Superior temporal gyrus (tissue), 1 donor: ENCODE data around the gene IL1B.
"Not testable (repeated sequence)": the region's sequence is repeated elsewhere in the genome, so short reads cannot be mapped to it uniquely, and the experiment has no call there.

Experiments
- DNase-seq: peaks from one replicate; pipeline ENCODE4 v3.0.0-alpha.2; 2016; ENCODE audit errors: extremely low spot score

Gene IL1B

GRCh38 chr2:112850588-112850987, 14.0 kb upstream of the IL1B start:
- DNase-seq = no peak

GRCh38 chr2:112849956-112850355, 13.4 kb upstream of the IL1B start:
- DNase-seq = no peak

GRCh38 chr2:112848833-112849232, 12.3 kb upstream of the IL1B start:
- DNase-seq = no peak

GRCh38 chr2:112846031-112846430, 9.5 kb upstream of the IL1B start:
- no peak for DNase-seq

- no peak for DNase-seq
Observed at GRCh38 chr2:112843836-112844235, 7.3 kb upstream of the IL1B start.

DNA sequence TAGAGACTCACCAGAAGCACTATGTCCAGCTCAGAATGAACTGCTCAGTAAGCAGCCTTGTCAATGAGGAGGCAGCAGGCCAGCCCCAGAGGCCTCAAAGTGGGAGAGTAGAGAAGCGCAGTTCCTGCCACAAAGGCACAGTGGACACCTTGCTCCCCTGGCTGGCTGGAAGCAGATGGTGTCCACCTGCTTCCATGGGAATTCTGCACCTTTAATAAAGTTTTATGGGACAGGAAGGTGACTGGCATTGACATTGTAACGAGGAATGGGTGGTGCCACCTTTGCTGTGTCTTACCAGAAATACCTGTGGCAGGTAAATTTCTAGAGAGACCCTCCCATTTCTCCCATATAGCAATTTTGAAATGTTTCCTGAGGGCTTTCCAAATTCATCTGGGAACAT, 6.7 kb upstream of the IL1B start:
- no peak for DNase-seq

- no peak for DNase-seq
Observed at GRCh38 chr2:112841295-112842044, 4.9 kb upstream of the IL1B start.

- DNase-seq = no peak
Observed at GRCh38 chr2:112840068-112840445, 3.5 kb upstream of the IL1B start.

GRCh38 chr2:112839407-112840067, 3.0 kb upstream of the IL1B start:
- no peak for DNase-seq

- DNase-seq = no peak
Observed at GRCh38 chr2:112836163-112836560, 417 bp downstream of the IL1B start.

GRCh38 chr2:112835536-112836162, 930 bp downstream of the IL1B start:
- no peak for DNase-seq

DNA sequence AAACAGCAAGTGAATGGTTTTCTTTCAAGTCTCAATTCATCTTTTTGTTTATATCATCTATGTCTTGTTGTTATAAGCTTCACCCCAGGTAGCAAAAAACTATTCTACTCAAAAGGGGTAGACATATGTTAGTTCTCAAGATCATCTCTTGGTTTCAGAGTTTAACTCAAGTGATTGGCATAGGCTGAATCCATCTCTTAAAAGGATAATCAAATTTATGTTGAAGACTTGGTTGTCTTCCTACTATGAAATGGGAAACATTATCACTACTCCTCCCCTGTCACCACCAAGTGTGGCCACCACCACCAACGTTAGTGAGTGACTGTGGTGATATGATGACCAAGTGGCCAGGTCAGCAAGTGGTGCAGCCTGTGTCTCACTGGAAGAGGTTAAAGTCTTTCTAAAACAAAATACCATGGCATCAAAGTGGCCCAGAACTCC, 1.5 kb downstream of the IL1B start:
- no peak for DNase-seq

- DNase-seq = no peak
Observed at GRCh38 chr2:112834396-112835037, 2.1 kb downstream of the IL1B start.

DNA sequence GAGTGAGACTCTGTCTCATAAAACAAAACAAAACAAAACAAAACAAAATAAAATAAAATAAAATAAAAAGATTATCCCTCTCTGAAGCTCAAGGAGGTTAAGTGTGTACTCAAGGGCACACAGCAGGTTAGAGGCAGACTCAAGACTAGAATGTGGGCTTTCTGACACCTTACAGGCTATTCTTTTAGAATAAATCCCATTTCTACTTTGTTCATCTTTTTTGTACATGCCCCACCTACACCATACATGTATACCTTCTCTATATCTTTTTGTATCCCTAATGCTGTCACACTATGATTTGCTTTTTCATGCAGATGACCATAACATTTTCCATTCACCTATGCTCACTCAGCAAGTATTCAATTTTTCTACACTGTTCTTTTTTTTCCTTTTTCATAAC, 2.6 kb downstream of the IL1B start:
- DNase-seq = no peak

DNA sequence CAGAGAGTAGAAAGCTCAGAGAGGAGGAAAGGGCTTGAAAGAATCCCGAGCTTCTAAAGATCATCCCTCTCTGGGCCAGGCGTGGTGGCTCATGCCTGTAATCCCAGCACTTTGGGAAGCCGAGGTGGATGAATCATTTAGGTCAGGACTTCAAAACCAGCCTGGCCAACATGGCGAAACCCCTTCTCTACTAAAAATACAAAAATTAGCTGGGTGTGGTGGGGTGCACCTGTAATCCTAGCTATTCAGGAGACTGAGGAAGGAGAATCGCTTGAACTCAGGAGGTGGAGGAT, 3.0 kb downstream of the IL1B start:
- DNase-seq = not testable (repeated sequence)

DNA sequence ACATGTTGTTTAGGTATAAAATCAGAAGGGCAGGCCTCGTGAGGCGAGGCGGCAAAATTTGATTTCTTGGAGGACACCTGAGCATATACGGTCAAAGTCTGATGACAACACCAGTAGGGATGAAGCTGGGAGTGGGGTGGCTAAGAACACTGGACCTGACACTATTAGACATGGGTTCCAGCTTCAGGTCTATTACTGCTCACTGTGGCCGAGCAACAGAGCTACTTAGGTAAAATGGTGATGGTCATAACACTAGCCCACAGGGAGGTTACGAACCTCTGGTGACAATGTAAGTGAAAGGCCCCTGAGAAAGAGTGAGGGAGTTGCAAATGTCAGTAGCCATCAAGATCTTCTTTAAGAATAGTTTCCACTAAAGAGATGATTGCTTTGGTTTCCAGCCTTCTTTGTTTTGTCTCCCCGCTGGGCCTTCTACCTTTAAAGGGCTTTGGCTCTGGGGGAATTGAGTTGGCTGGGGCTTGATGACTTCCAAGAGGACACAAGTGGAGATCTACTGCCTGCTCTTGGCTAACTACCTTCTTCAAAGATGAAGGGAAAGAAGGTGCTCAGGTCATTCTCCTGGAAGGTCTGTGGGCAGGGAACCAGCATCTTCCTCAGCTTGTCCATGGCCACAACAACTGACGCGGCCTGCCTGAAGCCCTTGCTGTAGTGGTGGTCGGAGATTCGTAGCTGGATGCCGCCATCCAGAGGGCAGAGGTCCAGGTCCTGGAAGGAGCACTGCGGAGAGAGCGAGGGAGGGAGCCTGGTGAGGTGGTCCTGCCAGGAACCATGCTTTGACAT, 3.5 kb downstream of the IL1B start:
- no peak for DNase-seq

DNA sequence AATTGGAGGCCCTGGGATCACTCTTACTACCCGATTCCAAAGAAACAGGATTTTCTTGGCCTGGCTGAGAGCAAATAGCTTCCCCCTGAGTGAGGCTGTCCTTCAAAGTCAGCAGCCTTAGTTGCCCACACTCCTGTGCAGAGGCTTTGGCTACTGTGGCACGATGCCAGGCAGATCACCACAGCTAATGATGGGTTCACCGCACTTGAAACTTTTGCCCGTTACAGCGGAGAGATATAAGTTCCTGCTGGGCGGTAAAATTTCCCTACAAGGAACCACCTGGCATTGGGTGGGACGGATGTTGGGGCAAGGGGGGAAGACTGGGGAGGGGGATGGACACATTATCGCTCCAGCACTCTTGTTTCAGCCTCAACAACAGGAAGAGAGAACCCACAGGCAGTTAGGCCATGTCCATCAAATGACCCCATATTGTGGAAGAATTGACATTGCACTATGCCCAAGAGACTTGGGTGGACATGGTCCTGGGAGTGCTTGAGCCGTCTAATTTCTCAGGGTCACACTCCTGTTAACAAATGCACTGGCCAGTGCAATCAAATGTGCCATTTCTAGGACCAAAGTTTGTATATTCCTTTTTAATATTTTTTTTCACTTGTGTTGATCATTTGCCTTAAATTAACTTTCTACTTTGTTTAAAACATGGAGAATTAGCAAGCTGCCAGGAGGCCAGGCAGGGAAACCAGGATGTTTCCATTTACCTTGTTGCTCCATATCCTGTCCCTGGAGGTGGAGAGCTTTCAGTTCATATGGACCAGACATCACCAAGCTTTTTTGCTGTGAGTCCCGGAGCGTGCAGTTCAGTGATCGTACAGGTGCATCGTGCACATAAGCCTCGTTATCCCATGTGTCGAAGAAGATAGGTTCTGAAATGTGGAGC, 4.4 kb downstream of the IL1B start:
- DNase-seq = no peak

- no peak for DNase-seq
Observed at GRCh38 chr2:112831513-112831845, 5.1 kb downstream of the IL1B start.

DNA sequence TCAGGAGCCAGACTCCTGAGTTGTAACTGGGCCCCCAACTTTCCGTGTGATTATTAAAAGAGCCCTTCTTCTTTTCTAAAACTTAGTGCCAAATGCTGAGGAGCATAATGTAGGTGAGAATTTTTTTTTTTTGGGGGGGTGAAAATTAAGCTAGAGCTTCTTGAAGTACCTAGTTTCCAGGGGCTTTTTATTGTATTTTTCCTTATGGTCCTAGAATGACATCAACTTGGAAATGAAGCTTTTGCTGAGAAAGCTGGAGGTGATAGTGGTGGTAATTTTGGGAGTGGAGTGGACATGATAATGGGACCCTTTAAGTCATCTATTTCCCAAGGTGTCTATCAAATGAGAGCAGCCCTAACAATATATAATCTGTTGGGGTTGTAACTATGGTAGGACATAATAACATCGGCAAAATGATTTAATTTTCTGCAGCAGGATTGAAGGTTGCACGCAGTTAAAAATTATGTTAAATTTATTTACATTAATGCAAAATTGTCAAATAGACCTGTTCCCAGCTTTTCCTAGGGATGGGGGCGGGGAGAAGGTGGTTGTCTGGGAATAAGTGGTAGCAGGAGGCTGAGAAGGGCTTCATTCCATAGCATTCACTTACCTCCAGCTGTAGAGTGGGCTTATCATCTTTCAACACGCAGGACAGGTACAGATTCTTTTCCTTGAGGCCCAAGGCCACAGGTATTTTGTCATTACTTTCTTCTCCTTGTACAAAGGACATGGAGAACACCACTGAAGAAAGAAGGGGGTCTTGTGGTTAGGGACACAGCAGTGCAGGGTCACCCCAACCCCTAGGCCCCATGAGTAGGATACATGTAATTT, 5.7 kb downstream of the IL1B start:
- DNase-seq = no peak
